Measurements from ENCODE around the gene TICAM2. TPM values are rescaled to one million over a fixed set of nuclear protein-coding genes. Genes with fewer than 3 reads are reported as not detected.

The TICAM2 gene
- total and polyA plus RNA-seq, 9 of the 15 experiments (the other 6 are each of a cell fraction or from before 2014, with no cell fraction given), result 0.15 to 1.8 (median 0.98) TPM

DNA sequence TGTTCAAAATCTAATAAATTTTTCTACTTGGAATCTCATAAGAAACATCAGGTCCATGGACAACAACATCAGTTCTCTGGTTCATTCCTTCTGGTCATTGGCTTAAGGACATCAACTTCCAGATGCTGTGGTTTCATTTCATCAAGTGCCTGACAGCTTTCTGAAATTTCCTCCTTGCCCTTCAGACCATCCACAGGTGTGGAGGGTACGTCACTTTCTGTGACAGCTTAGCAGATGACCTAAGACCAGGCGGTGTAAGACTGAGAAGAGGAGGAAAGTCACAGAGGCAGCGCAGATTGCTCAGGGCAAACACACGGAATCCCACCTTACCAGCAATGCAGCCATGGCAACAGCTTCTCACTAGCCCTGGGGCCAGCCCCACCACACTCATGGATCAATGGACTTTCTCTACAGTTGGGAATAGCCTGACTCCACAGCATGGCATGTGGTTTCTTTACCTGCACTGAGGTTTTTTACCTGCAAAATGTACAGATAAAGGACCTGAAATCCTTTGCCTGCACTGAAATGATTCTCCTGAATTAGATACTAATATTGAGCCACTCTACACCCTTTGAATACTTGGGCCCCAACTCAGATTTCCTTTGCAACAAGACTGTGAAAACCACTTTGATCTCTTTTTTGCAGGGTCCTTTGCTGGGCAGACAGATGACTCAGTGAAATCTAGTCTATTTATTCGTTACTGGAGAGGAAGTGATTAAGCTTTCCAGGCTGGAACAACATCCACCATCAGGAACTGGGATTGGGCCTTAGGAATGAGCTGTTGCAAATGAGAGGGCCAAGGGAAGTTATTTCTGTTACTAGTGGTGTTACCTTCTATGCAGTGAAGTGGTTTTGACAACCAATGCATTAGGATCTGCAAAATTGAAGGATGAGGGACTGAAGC is 26.9 kb downstream of the TICAM2 start:
- intact Hi-C loops (cut with micrococcal nuclease) (loop anchor here (10.0 kb wide), 1 partner anchor 191 kb away; no protein-coding TSS in a partner anchor), in situ Hi-C loops (cut with MboI) (loop anchor here (5.0 to 25.0 kb wide), 2 partner anchors 268 to 1888 kb away; no protein-coding TSS in a partner anchor)
- Histone ChIP-seq H3K27me3 (ENCODE audit: control insufficient read depth in 2 of 2, insufficient read depth in 2 of 2, low read length in 2 of 2) (peaks cover 0 to 2% of the 10 kb centered on the region in 2 experiments; a peak in 1 of 5 replicates), H3K9me3 (replicated peaks; ENCODE audit: control insufficient read depth, insufficient read depth, low read depth, low read length) (no peaks in the 10 kb centered on the region), H2AFZ (ENCODE audit: low read depth, low read length) (no peak overlapping the region), H3K4me1 (replicated peaks in 1 of 2; ENCODE audit: control insufficient read depth in 2 of 2, insufficient read depth in 2 of 2, low read length in 2 of 2) (no peaks in the 10 kb centered on the region), H3K4me3 (no peak overlapping the region), H3K9ac (ENCODE audit: insufficient read depth in 1 of 2, low read depth in 2 of 2, low read length in 2 of 2) (no peak overlapping the region), H3K27ac (ENCODE audit: extremely low read depth, low read depth, low read length) (no peak overlapping the region), H3K4me2 (ENCODE audit: insufficient read depth, low read length) (no peak overlapping the region), H4K20me1 (replicated peaks; ENCODE audit: control insufficient read depth, insufficient read depth, low read length) (no peaks in the 10 kb centered on the region), H3K79me2 (ENCODE audit: control insufficient read depth, insufficient read depth, low read length) (no peaks in the 10 kb centered on the region), H3K36me3 (ENCODE audit: control insufficient read depth, insufficient read depth, low read length) (no peaks in the 10 kb centered on the region), H3K9me1 (ENCODE audit: control insufficient read depth, insufficient read depth, low read length) (no peaks in the 10 kb centered on the region)
- DNase-seq (ENCODE audit: extremely low read depth in 1 of 4, low spot score in 3 of 4) (no peak), ATAC-seq (no peak), FAIRE-seq (no peak)
- no TSS peak for BruUV-seq (replicated peaks)
- CTCF ChIA-PET (ENCODE audit: low intra/inter-chr PET ratio), result interaction anchor here (0.7 to 1.9 kb wide), 6 partner anchors 24 to 270 kb away, joined by 3 to 15 read pairs (median 5); no protein-coding TSS in a partner anchor
- 0% methylated on average over 4 of the region's 5 CpGs for WGBS (ENCODE audit: insufficient coverage, low coverage, missing lambda C conversion rate)
- POLR2A ChIA-PET, result interaction anchor here (0.6 to 1.0 kb wide), 2 partner anchors 16 to 150 kb away, joined by 3 read pairs; no protein-coding TSS in a partner anchor
- TF ChIP-seq U2AF2 (optimal IDR thresholded peaks at IDR 0.05; ENCODE audit: low read depth, low read length) (no peak), ZNF668 (CRISPR knock-in tag; IDR thresholded peaks at IDR 0.05) (no peak), RUNX1 (IDR thresholded peaks at IDR 0.05; ENCODE audit: low read depth) (no peak), NR3C1 (CRISPR knock-in tag; IDR thresholded peaks at IDR 0.05) (no peak), SRF (CRISPR knock-in tag; IDR thresholded peaks at IDR 0.05) (no peak), CGGBP1 (CRISPR knock-in tag; IDR thresholded peaks at IDR 0.05) (no peak), ZBTB8A (IDR thresholded peaks at IDR 0.05; ENCODE audit: partially characterized antibody) (no peak)
